Measurements from ENCODE around the gene RAET1G.

The RAET1G gene

GRCh38 chr6:149871182-149871581, 51.7 kb downstream of the RAET1G start:
- TF ChIP-seq CTCF (conservative IDR thresholded peaks at IDR 0.05): no peak
- no peak for TF ChIP-seq ZFX (IDR thresholded peaks at IDR 0.05)
- no peak overlapping the region for H3K27ac ChIP-seq

DNA sequence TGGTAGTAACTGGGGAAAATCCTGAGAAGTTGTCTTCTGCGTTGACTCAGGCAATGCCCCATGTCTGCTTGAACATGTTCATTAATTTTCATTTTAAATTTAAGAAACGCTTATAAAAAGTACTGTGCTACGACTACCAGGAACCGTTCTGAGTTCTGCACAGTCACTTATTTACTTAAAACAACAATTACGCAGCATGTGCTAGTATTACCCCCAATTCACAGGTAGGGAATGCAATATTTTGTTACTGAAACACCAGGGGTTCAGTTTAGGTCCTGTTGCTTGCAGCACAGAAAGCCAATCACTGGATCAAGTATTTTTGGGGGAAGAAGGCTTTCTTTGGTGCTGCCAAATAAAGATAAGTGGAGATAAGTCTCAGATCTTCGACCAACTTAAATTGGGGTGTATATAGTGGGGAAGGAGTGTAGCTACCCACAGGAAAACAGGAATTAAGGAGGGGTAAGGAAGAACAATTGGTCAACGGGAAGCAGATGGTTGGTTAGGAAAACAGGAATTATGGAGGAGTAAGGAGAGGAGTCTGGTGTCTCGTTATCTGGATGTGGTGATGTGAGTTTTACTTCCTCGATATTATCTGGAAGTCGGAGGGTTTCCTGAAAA, 53.5 kb downstream of the RAET1G start:
- no peak for TF ChIP-seq ZFX (IDR thresholded peaks at IDR 0.05)
- H3K27ac ChIP-seq: no peak overlapping the region

GRCh38 chr6:149867876-149868640, 54.9 kb downstream of the RAET1G start:
- no peak overlapping the region for H3K27ac ChIP-seq
- TF ChIP-seq CTCF (conservative IDR thresholded peaks at IDR 0.05) (no peak), ZFX (IDR thresholded peaks at IDR 0.05) (no peak)

All from C4-2B (cell line).